HG02973 (cell line): Measurements from ENCODE around the gene PITPNC1.
A peak's percentile ranks its signal among the peaks of the same experiment; 100 is the strongest.
"Not testable (repeated sequence)": the region's sequence is repeated elsewhere in the genome, so short reads cannot be mapped to it uniquely, and the experiment has no call there.

Experiments used
- ATAC-seq: cut with Tn5 transposase; IDR thresholded peaks from one replicate; pipeline ENCODE4 v1.9.1; 2021; ENCODE audit warnings: moderate library complexity; ENCODE audit not compliant: unreplicated experiment

The PITPNC1 gene

GRCh38 chr17:67569873-67570272, 192.8 kb downstream of the PITPNC1 start:
- ATAC-seq: peak; percentile 34

GRCh38 chr17:67570797-67571196, 193.7 kb downstream of the PITPNC1 start:
- no peak for ATAC-seq

DNA sequence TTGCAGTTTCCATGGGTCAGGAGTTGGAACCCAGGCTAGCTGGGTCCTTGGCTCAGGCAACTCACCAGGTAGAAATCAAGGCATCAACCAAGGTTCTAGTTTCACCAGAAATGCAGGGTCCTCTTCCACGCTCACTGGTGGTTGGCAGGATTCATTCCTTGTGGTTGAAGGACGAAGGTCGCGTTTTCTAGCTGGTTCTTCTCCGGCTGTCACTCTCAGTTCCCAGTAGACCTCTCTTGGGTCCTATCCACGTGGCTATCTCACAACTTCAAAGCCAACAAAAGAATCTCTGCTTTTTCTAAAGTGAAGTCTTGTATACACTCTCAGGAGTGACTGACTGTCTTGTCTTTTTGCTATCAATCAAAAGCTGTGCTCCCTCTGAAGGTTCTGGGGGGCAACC, 194.4 kb downstream of the PITPNC1 start:
- no peak for ATAC-seq

DNA sequence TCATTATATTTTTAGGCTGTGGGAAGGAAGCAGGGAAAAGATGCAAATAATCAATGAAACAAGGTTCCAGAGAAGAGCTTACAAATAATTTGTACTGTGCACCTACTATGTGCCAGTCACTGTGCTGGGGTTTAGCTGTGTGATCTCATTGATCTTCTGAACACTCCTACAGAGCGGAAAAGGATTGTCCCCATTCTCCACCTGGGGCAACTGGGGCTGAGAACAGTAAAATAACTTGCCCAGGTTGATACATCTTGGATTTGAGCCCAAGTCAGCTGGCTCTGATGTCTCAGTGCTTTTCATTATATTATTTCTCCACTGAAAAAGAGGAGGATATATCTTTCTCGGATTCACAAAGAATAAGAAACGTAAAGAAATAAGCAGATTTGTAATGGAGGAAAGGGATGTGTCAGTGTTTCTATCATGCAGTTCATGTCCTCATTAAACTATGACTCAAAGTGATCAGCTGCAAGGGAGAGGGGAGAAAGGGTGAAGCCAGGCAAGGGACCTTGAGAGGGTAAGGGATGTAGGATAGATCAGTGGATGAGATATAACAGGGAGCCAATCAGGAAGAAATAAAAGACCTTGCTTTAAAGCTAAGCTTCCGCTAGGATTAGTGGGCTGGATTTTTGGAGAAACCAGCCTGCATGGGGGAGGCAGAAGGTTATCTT, 197.0 kb downstream of the PITPNC1 start:
- ATAC-seq: peak; percentile 2

- ATAC-seq: peak; percentile 41
Measured at GRCh38 chr17:67574658-67575293, 197.7 kb downstream of the PITPNC1 start.

DNA sequence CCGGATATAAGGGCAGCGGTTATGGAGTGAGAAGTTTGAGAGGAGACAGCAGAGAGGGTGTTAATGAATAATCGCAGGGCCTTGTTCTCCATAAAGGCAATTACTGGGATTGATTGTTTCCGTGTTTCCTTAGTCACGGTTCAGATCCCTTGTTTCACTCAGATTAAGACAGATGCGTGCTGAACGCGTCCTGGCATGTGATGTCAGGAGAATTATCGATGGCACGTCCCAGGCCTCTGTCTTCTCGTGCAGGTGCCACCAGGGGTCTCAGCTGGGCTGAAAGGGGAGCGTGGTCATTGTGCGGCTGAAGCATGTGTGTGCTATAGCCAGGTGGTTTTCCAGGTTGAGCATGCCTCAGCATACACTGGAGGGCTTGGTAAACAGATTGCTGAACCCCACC, 198.2 kb downstream of the PITPNC1 start:
- peak; percentile 29 for ATAC-seq

DNA sequence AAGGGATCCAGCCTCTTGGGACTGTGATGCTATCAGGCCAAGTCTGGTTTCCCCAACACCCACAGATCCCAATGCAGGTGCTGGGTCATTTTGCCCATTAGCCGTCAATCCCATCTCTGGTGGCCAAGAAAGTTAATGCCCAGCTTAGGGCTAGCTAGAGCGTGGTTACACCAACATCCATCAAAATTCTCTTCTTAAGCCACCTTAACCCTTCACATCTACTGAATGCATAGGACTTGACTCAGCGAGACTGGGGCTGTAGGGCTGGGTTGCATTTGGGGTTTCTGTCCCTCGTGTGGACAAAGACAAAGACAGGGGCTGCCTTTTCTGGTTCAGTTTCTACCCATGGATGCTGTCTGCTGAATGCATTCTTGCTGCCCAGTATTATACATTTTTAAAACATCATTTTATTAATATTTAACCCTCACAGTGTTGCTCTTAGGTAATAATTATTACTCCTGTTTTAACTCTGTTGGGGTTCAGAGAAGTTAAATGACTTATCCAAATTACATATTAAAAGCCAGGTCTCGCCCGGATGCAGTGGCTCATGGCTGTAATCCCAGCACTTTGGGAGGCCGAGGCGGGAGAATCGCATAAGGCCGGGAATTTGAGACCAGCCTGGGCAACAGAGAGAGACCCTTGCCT, 199.5 kb downstream of the PITPNC1 start:
- ATAC-seq: no peak

DNA sequence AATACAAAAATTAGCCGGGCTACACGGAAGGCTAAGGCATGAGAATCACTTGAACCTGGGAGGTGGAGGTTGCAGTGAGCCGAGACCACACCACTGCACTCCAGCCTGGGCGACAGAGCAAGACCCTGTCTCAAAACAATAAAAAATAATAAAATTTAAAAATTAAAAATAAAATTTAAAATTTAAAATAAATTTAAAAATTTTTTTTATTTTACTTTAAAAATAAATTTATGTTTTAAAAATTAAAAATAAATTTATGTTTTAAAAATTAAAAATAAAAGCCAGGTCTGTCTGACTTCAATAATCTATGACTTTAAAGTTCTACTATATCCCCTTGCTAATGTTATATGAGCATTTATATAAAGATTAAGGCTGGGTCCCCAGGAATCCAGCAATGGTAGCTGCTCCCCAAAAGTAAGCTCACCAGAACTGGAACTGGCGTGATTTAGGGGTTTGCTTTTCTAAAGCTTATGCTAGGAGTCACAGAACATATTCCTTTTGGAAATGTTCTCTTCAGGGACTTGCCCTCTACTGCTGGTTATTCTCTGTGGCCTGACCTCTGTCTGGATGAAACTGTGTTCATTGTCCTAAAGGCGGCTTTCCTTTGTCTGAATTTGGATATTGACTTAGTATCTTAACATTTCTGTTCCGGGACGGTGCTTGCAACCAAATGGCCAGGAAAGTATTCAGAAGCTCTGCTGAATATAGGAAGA, 200.5 kb downstream of the PITPNC1 start:
- ATAC-seq: no peak

GRCh38 chr17:67578142-67578457, 201.0 kb downstream of the PITPNC1 start:
- peak; percentile 34 for ATAC-seq

DNA sequence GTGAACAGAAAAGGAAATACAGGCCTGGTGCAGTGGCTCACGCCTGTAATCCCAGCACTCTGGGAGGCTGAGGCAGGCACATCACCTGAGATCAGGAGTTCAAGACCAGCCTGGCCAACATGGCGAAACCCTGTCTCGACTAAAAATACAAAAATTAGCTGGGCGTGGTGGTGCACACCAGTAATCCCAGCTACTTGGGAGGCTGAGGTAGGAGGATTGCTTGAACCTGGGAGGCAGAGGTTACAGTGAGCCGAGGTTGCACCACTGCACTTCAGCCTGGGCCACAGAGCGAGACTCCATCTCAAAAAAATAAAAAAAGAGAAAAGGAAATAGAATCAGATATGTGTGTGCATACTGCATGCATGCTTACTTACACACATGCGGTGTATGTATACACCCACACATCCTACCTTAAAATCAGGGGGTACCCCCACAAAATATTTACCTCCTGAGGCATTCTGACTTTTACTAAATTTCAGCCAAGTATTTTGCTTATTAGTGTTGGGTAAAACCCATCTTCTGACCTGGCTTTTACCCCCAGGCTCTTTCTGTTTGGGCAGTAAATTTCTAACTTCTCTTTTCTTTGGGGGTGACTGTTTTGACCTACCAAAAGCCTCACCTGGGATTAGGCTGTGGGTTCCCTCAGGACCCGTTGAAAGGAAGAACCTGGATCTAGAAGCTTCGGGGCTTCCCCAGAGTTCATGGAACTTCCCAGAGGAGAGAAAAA, 201.8 kb downstream of the PITPNC1 start:
- ATAC-seq: not testable (repeated sequence)

GRCh38 chr17:67582673-67583081, 205.6 kb downstream of the PITPNC1 start:
- ATAC-seq: no peak

DNA sequence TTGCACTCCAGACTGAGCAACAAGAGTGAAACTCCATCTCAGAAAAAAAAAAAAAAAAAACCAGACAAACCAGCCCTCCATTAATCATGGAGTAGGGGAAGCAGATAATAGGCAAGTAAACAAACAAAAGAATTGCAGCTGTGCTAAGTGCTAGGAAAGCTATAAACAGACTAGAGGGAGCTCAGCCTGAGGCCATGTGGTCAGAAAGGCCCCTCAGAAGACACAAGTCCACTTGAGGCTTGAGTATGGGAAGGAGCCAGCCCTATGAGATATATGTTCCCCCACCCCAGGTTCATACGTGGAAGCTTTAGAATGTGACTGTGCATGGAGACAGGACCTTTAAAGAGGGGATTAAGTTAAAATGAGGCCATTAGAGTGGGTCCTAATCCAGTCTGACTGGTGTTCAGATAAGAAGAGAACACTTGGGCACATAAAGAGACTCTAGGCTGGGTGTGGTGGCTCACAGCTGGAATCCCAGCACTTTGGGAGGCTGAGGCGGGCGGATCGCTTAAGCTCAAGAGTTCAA, 208.1 kb downstream of the PITPNC1 start:
- no peak for ATAC-seq

DNA sequence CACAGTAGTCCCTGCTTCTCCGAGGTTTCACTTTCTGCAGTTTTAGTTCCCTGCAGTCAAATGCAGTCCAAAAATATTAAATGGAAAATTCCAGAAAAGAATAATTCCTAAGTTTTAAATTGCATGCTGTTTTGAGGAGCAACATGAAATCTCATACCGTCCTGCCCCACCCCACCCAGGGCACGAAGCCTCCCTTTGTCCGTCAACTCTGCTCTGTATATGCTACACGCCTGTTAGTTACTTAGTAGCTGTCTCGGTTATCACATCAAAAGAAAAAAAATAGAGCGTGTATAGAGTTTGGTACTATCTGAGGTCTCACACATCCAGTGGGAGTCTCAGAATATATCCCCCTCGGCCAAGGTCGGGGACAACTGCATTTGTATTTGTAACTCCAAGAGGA, 211.2 kb downstream of the PITPNC1 start:
- no peak for ATAC-seq

GRCh38 chr17:67594115-67594880, 217.2 kb downstream of the PITPNC1 start:
- peak; percentile 79 for ATAC-seq

DNA sequence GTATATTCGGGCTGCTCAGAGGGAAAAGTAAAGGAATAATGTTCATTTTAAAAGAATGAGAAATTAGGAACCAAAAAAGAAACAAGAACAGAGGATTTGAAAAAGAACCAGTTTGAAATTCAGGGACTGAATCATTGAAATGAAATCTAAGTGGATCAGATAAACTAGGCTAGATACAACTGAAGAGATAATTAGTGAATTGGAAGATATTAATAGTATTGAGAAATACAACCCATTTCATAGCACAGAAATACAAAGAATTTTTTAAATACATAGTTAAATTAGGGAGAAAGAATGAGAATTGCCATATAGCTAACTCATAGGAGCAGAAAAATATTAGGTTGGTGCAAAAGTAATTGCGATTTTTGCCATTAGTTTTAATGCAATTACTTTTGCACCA, 223.3 kb downstream of the PITPNC1 start:
- no peak for ATAC-seq

GRCh38 chr17:67601897-67602296, 224.8 kb downstream of the PITPNC1 start:
- ATAC-seq: no peak

- no peak for ATAC-seq
Measured at GRCh38 chr17:67602444-67602843, 225.4 kb downstream of the PITPNC1 start.

- no peak for ATAC-seq
Measured at GRCh38 chr17:67602974-67603373, 225.9 kb downstream of the PITPNC1 start.

DNA sequence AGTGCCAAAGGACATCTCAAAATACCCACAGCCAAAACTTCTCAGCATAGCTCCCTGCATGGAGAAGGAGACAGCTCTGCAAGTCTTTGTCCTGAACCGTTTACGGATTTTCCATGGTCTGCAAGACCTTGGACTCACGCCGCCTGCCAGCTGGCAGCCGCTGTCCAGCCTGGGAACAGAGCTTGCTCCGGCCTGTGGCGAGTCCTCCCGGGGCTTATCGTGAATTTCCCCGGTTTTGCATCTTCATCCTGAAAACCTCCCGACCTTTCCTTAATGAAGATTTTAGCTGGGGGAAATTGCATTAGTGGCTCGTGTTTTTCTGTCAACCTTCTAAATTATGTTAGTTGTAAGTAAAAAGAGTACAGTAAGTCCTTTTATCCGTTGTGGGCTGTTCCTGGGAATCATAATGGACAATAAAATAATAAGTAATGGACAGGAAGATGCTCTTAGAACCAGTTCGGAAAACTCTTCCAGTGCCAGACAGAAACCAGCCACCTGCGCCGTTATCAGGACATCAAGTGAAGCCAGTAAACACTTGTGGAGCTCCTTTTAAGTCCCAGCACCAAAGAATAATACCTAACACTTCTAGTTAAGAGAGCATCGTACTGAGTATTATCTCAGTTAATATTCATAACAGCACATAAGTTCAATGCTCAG, 228.3 kb downstream of the PITPNC1 start:
- no peak for ATAC-seq

DNA sequence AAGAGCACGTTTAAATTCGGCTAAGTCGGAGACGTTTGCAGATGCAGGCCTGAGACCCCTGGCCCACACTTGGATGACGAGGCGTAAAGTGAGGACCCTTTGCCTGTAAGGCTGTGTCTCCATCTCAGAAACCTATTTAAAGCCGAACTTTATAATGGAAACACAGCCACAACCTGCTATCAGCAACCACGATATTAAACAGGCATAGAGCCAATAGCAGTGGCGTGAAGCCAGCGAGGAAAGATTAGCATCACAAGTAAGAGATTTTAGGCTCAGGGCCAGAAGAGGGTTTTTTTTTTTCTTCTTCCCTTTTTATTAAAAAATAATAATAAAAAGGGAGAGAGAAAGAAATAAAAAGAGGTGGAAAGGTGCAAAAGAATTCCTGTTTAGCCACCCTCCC, 229.4 kb downstream of the PITPNC1 start:
- ATAC-seq: no peak
